Occipital lobe (tissue), 2 donors: ENCODE results near the gene SULF2. TPM values are rescaled to one million over a fixed set of nuclear protein-coding genes. Genes with fewer than 3 reads are reported as not detected.
"Not testable (repeated sequence)": the region's sequence is repeated elsewhere in the genome, so short reads cannot be mapped to it uniquely, and the experiment has no call there.

ENCODE experiments used
- DNase-seq: peaks from one replicate; lab custom pipeline; 2025; lab: John Stamatoyannopoulos, UW
- total RNA-seq: library from RNA; depleted of rRNA; stranded (reverse); fragments of >200 nt; gene quantifications from one replicate; pipeline ENCODE4 v1.2.3, GENCODE V29; 2014

SULF2 gene
- total RNA-seq, 1 donor from 2014 or later: 9.4 TPM

DNA sequence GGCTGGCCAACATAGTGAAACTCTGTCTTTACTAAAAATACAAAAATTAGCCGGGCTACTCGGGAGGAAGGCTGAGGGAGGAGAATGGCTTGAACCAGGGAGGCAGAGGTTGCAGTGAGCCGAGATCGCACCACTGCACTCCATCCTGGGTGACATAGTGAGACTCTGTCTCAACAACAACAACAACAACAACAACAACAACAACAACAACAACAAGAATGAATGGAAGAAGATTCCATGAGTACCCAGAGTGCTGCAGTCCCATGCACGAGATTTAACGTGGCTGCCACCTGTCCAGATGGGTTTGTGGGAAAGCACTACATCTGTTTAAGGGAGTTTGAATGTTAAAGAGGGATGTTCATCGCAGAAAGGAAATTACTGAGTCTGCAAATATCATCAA lies 19.7 kb upstream of the SULF2 start:
- DNase-seq: not testable (repeated sequence)

DNA sequence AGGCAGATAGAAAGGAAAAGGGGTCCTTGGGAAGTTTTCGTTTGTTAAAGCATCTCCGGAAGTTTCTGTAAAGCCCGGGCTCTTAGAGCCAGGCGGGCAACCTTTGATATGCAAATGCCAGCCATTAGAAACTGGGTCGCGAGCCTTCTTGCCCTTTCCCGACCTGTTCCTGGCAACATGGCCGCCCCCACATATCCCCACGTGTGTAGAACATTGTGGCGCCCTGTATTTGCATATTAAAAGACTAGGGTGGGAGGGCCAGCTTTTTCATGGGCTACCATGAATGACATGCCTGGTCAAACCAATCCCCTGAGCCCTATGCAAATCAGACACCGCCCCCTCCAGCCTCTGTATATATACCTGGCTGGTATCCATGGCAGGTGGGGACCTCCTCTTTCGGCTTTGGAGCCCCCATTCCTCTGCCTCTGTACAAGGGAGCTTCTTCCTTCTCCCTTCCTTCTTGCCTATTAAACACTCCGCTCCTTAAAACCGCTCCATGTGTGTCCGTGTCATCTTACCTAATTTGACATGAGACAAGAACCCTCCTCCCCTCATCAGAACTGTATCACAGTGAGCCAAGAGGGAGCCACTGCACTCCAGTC lies 19.0 kb upstream of the SULF2 start:
- DNase-seq: not testable (repeated sequence)

DNA sequence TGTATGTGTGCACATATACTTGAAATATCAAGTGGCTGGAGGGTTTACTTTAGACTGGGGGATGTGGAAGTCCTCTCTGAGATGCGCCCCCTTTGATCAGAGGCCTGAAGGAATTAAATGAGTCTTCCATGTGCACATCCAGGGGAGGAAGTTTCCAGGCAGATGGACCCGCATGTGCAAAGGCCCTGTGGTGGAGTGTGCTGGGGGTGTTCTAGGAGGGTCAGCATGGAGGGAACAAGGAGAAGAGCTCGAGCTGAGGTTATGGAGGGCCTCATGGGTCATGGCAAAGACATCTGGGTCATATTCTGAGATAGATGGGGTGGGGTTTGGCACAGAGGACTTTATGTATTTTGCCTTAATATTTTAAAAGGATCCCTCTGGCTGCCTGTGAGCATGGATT lies 17.7 kb upstream of the SULF2 start:
- DNase-seq: no peak

DNA sequence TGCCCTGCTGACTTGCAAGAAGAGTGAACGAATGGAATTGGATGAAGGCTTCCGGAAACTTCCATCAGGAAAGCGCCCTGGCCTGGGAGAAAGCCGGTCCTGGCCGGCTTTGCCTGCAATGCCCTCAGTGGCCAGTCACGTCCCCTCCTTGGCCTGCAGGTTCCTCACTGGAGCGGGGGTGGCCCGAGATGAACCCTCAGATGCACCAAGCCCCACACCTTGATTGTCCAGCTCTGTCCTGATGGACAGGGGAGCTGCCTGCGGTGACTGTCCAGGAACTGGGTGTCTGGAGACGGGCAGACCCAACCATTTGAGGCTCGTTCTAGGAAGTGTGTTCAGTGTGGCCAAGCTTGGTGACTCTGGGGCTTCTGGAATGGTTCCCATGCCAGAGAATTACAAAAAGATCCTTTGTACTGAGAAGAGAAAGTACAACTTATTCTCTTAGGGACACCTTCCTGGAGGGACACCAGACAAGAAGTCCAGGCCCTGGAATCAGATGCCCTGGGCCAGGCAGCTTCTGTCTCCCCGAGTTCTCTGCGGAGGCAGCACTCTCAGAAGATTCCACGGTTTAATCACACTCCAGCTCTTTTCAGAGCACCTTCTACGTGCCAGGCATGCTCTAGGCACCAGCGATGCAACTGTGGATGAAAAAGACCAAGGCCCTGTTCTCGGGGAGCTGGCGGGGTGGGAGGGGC lies 17.1 kb upstream of the SULF2 start:
- no peak for DNase-seq

DNA sequence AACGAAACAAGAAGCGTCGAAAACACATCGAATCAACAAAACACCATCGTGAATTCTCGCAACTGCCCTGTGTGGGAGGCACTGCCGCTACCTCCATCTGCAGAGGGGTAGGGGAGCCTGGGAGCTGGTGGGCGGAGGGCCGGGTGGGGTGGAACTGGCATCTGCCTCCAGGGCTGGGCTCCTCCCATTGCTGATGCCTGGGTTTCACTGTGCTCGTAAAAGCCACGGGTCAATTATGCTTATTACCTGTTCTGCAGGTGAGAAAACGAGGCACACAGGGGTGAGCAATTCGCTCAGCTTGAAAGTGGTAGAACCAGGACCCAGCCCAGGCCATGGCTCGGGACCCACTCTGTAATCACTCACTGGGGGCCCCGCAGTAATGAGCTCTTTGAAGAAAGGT lies 16.5 kb upstream of the SULF2 start:
- no peak for DNase-seq

DNA sequence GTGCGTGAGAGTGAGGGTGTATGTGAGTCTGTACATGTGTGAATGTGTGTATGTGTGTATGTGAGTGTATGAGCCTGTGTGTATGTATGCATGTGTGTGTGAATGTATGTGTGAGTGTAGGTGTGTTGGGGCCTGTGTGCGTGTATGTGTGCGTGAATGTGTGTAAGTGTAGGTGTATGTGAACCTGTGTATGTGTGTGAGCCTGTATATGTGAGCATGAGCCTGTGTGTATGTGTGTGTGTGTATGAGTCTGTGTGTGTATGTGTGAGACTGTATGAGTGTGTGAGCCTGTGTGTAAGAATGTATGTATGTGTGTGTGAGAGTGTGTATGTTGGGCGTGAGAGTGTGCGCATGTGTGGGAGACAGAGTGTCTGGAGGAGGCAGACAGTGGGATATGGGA lies 15.8 kb upstream of the SULF2 start:
- DNase-seq: no peak

DNA sequence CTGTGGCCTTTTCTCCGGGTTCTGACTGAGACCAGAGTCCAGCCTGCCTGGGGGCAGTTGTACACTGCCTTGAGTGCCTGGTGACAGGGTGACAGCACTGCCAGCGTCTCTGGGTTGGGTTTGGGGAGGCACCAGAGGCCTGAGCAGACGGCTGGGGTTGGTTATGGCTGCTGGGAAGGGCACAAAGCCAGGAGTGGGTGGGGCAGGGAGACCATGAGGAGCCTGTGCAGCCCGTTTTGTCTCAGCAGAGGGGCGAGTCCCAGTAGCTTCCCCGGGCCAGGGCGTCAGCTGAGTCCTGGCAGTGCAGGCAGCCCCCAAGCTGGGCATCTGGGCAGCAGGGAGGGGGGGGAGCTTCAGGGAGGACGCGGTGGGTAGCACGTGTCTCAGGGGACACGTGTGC lies 15.3 kb upstream of the SULF2 start:
- DNase-seq: no peak

DNA sequence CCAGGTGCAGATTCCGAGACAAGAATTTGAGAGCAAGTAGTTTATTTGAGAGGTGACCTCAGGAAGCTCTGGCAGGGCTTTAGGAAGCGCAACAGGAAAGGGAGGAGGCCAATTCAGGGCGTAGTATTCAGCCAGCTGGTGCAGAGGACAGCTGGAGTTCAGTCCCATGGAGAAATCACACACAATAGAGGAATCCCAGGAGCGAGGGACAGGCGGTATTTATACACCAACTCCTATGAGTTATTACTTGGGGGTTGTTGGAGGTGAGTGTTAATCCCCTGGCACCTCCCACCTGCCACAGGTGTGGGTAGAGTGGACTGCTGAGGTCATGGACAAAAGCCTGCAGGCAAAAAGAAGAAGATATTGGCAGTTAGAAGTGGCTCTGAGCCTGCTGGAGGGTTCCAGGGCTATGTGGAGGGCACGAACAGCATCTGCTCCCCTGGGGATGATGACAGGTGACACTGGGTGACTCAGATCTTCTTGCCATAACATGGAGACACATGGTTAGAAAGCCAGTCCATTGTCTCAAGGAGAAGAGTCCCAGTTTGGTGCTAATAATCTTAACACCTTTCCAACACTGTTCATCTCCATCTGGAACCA lies 13.9 kb upstream of the SULF2 start:
- DNase-seq: no peak

DNA sequence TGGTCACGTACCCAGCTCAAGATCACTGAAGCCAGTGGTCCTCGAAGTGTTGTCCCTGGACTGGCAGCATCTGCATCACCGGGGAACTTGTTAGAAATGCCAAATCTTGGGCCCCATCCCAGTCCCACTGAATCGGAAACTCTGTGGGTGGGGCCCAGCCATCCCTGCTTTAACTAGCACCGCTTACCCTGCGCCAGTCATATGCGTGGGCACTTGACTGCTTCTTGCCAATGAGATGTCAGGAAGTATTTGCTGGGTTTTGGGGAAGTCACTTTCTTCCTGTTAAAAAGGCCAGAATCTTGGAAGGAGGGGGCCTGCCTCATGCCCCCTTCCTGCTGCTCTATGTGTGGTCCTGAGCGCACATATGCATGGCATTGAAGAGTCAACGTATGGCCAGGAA lies 11.7 kb upstream of the SULF2 start:
- no peak for DNase-seq

DNA sequence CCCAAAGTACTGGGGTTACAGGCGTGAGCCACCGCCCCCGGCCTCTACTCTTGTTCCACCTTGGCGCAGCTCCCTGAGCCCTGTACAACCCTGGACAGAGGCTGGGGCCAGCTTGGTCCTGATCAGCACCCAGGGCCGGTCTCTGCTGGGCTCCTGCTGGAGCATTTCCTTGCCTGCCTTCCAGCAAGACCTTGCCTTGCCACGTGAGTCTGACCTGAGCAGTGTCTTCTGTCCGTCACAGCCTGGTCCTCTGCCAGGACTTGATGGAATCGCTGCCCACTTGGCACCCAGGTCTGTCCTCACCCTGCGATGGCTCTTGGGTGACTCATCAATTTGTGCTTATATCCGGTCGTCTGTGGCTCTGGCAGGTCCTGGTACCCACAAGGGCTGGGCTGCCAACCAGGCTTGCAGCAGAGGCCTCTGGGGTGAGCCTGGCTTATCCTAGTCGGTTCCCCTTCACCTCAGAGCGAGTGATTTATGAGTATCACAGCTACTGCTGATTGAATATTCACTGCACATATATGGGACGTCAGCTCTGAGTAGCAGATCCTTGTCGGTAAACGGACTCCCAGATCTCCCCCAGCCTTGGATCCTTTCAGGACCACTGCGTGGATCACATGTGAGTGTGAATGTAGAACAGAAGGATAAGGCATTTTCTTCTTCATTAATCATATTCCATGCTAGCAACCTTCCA lies 10.1 kb upstream of the SULF2 start:
- no peak for DNase-seq

DNA sequence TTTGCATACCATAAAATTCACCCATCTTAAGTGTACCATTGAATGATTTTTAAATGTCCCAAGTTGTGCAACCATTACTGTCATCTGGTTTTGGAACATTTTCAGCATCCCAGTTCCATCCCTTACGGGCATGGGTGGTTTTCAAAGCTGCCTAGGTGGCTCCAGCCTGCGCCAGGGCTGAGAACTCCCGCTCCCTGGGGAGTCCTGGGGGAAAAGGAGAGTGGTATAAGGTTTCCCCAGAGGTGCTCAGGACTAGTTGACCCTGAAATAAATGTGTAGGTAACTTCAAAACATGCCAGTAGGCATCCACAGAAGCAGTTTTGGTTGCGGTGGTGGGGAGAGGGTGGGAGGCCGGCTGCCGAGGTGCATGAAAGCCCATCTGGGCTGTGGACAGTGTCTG lies 9.0 kb upstream of the SULF2 start:
- not testable (repeated sequence) for DNase-seq

DNA sequence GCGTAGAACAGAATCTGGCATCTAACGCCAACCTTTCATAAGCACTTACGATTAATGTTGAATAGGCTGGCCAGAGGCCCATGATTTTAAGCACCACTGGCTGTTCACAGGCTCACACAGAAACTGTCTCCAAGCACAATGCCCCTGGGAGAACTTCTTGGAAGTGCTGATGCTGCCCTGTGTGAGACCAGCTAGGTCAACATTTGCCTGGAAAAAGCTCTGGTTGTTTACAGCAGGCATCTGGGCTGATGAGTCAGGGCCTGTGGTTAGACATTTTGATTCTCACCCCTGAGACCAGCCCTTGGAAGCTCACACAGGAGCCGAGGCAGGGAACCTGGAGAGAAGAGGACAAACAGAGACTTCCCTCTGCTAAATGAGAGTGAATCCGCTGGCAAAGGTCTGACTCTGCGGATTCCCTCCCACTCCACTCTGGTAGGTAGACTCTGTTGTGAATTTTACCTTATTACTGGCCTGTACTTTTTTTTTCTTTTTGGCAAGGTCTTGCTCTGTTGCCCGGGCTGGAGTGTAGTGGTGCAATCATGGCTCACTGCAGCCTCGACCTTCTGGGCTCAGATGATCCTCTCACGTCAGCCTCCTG lies 6.8 kb upstream of the SULF2 start:
- no peak for DNase-seq

DNA sequence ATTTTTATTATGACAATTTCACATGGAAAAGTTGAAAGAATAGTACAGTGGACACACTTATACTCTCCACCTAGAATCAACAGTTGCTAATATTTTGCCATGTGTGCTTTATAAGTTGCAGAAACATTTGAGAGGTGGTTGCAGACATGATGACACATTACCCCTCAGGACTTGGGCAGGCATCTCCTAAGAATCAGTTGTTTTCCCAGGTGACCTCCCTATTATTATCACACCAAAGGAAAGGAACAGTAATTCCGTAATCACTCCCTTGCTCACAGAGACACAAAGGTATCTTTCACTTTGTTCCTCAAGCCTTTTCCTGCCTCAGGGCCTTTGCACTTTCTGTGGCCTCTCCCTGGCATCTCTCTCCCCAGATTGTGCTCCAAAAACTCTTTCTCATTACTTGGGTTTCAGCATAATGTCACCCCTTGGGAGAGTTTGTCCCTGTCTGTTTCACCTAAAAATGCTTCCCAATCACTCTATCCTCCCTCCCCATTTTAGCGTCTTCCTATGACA lies 5.9 kb upstream of the SULF2 start:
- DNase-seq: no peak

DNA sequence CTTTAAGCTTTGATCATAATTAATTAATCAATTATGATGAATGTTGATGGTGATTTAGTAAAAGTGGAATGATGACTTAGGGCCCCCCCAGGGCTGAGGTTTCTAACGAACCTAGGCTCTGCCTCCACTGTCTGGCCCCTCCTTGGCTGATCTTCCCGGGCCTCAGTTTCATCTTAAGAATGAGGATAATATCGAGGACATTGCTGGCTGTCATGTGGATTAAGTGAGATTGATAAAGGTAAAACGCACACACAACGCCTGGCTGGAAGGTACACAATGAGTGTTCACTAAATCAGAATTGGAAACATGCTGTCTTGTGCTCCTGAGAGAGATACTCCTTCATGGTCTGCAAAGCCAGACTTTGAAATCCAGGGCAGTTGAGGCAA lies 5.3 kb upstream of the SULF2 start:
- no peak for DNase-seq

DNA sequence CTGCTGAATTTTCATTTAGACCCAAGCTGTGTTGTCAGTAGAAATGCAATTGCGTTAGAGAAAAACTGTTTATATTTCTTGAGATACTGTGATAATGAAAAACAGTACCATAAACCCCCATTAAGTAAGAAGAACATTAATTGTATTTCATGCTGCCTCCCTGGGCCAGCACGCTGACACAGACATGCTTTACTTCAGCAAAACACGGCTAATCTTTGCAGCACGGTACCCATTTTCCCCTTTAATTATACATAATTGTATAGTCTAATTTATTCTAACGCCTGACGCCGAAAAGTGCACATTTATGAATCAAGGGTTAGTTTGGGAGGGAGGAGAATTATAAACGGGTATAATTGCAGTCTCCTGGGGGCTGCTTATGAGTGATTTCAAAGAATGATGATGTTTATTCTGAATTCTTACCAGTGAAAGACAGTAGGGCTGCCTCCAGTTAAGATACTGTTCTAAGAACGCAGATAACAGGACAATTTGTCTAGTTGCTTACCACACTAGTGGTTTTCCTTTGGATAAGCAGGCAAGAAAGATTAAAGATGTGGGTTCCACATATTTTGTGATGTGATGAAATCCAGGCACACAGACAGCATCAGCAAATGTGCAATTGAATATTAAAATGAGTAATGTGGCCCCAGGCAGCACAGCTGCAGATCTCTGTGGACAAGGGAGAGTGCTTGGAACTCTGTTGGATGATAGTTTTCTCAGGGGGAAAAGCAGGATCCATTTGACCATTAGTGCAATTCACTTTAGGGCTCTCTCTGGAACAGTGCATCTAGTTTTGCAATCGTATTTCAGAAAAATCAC lies 4.7 kb upstream of the SULF2 start:
- no peak for DNase-seq

DNA sequence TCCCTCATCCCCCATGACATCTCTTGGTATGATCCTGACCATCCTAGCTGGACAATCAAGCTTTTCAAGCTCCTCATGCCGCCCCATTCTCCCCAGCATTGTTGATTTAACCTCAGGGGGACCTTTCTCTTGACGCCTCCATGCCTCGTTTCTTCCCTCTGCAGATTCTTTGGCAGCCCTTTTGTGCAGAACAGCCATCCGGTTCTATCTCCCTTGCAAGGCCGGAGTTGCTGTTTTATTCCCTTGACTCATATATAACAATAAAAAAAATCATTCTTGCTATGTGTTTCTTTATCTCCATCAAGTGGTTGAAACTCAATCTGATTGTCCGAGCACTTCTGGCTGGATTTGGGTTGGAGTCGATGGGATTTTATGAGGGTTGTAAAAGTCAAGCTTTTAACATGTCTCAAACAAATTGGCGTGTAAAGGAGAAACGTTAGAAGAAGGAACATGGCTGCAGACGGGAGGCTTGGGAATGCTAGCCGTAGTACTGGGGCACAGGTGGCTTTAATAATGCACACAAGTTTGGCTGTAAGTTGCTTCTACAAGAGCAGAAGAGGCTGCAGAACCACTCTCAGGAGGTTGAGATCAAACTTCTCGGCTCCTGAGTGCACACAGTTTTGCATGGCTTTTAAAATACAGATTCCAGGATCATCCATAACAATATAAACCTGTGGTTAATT lies 3.9 kb upstream of the SULF2 start:
- no peak for DNase-seq

DNA sequence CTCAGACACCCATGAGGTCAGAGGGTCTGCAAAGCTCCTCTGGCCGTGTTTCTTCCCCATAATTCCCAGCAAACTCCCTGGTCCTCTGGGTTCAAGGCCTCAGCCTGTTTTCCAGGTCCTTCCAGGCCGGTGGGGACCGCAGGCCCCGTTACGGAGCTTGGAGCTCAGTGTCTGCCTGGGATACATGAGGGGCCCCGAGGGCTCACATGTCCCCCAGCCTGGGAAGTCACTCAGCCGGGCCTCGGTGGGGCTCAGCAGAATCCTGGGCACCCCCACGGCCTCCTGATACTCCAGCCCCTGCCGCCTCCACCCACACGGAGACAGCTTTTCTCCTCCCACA lies 3.4 kb upstream of the SULF2 start:
- no peak for DNase-seq

DNA sequence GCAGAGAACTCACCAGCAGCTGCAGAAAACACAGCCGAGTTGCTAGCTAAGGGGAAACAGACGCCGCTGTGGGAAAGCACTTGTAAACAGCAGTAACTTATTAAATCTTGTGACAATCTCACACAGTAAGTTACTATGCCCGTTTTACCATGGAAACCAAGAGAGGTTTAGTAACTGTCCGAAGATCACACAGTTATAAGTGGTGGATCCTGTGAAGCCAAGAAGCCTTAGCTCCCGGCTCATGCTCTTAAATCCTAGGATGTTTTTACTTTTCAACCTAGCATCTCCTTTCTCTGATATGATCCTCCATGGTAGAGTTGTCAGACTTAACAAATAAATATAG lies 1.5 kb upstream of the SULF2 start:
- DNase-seq: no peak

DNA sequence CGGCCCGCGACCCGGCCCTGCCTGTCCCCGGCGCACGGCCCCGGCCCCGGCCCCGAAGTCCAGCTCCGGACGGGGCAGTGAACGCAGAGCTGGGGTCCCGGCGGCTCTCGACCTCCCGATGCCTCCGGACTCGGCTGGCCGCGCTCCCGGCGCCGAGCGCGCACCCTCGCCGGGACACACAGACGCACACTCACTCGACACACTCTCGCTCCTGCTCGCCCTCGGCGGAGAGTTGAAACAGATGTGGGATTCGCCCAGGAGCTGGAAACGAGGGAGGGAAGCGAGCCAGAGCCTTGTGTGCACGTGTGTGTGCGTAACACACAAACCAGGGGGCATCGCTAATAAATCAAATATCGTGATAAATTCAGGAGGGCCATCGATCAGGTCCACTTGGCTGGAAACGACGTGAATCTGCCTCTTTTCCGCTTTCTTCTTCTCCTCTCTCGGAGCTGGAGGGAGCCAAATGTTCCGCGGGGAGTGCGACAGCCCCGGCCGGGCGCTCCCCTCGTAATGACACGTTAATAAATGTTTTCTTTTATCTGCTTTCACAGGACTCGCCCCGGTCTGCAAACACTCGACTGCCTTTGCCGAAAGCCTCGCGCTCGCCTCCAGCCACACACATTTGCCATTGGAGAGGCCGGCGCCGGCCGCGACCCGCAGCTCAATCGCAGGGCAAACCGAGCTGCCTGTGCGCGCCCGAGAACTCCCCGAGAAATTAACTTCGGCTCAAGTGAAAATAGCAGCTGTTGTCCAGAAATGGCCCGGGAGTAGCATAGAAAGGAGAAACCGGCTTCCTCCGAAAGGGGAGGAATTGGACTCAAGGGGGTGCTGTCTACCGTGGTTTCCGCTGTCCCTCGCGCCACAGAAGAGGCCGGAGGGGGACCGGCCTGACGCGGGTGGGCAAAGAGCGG lies 828 bp upstream of the SULF2 start:
- peak; percentile 51 for DNase-seq
